HCT116 (cell line): ENCODE results near the gene MICA. TPM values are rescaled to one million over a fixed set of nuclear protein-coding genes. Genes with fewer than 3 reads are reported as not detected.
A peak's percentile ranks its signal among the peaks of the same experiment; 100 is the strongest.

Source experiments
- ATAC-seq: fragments of 200-7000 bp; cut with Tn5 transposase; 2 replicates; pipeline ENCODE4 v1.9.1; 2020; ENCODE audit warnings: mild to moderate bottlenecking, moderate library complexity
- BruUV-seq: library from RNA; stranded (reverse); fragments of 400-500 nt; replicated peaks from 2 replicates; lab custom pipeline; 2021; lab: Mats Ljungman, UMichigan
- CTCF ChIA-PET: fragments of 300-600 bp; sonication (Branson Sonifier 250); formaldehyde crosslinking; loops from one replicate; lab custom pipeline; 2021; ENCODE audit warnings: antibody characterized with exemption; lab: Charles Lee
- POLR2A ChIA-PET: fragments of 300-600, 350-600 bp; sonication (Branson Sonifier 250); formaldehyde crosslinking; loops from one replicate; lab custom pipeline; 2021; ENCODE audit warnings: antibody characterized with exemption; lab: Charles Lee
- RAD21 ChIA-PET, 2 experiments: fragments of 300-600 bp; sonication (Branson Sonifier 250); formaldehyde crosslinking; loops; one replicate each; lab custom pipeline; 2023; ENCODE audit warnings: low total read pairs in 2 of 2; ENCODE audit not compliant: uncharacterized antibody in 2 of 2, unreplicated experiment in 2 of 2, low non-redundant PET in 1 of 2; lab: Charles Lee
- DNase-seq: peaks from one replicate; pipeline ENCODE4 v3.0.0-alpha.2; 2010; ENCODE audit warnings: low read depth, low spot score
- H2AFZ ChIP-seq: fragments of 200-600 bp; shearing (Covaris generic), sonication (generic); 2 replicates; pipeline ENCODE4 v1.6.1; 2017; ENCODE audit warnings: low read depth, mixed run types, mixed read lengths, antibody characterized with exemption, low read length; ENCODE audit not compliant: poor library complexity, severe bottlenecking
- H3K27ac ChIP-seq: 2 replicates; pipeline ENCODE4 v1.5.1; 2012; ENCODE audit warnings: low read depth, low read length
- H3K27me3 ChIP-seq: fragments of 200-600 bp; sonication (generic); 2 replicates; pipeline ENCODE4 v1.6.1; 2016; ENCODE audit warnings: mixed run types, low read length, mixed read lengths; ENCODE audit not compliant: insufficient read depth
- H3K36me3 ChIP-seq, 2 experiments: fragments of 200-500 bp in 1 of 2; fragments of 200-600 bp in 1 of 2; sonication (Bioruptor generic) in 1 of 2; sonication (generic) in 1 of 2; 2 replicates each; pipeline versions ENCODE4 v1.5.1 to v1.6.1; 2014 to 2016; ENCODE audit warnings: low read length in 2 of 2, inconsistent platforms in 1 of 2, mixed read lengths in 1 of 2, mixed run types in 1 of 2; ENCODE audit not compliant: insufficient read depth in 2 of 2, control insufficient read depth in 1 of 2
- H3K4me1 ChIP-seq, 2 experiments: fragments of 200-600 bp in 1 of 2; sonication (generic) in 1 of 2; 2 replicates each; pipeline versions ENCODE4 v1.5.1 to v1.6.1; 2012 to 2017; ENCODE audit warnings: low read length in 2 of 2, inconsistent platforms in 1 of 2, mild to moderate bottlenecking in 1 of 2, mixed read lengths in 1 of 2, mixed run types in 1 of 2, moderate library complexity in 1 of 2; ENCODE audit not compliant: insufficient read depth in 2 of 2, control insufficient read depth in 1 of 2
- H3K4me2 ChIP-seq: fragments of 200-600 bp; sonication (generic); 2 replicates; pipeline ENCODE4 v1.6.1; 2017; ENCODE audit warnings: mixed run types, low read length, mixed read lengths
- H3K4me3 ChIP-seq, 2 experiments: fragments of 200-600 bp in 1 of 2; sonication (generic) in 1 of 2; replicated peaks in 1 of 2; 2 replicates each; pipeline ENCODE4 v1.5.1; 2011 to 2016; ENCODE audit warnings: low read length in 2 of 2, control low read depth in 1 of 2, low read depth in 1 of 2, mild to moderate bottlenecking in 1 of 2, mixed read lengths in 1 of 2, mixed run types in 1 of 2
- H3K79me2 ChIP-seq: fragments of 200-600 bp; sonication (generic); 2 replicates; pipeline ENCODE4 v1.6.1; 2017; ENCODE audit warnings: mild to moderate bottlenecking, mixed run types, low read length, moderate library complexity, mixed read lengths; ENCODE audit not compliant: insufficient read depth
- H3K9ac ChIP-seq: fragments of 200-600 bp; sonication (generic); 2 replicates; pipeline ENCODE4 v1.6.1; 2016; ENCODE audit warnings: low read length, mixed read lengths
- H3K9me2 ChIP-seq: fragments of 200-600 bp; sonication (generic), shearing (Covaris generic); 2 replicates; pipeline ENCODE4 v1.6.1; 2017; ENCODE audit warnings: mixed run types, mild to moderate bottlenecking, moderate library complexity; ENCODE audit not compliant: insufficient read depth
- H3K9me3 ChIP-seq, 2 experiments: fragments of 200-500 bp in 1 of 2; fragments of 200-600 bp in 1 of 2; sonication (Bioruptor generic) in 1 of 2; sonication (generic) in 1 of 2; 2 replicates each; pipeline ENCODE4 v1.6.1; 2014 to 2017; ENCODE audit warnings: low read length in 2 of 2, mixed read lengths in 2 of 2, inconsistent platforms in 1 of 2, low read depth in 1 of 2, mild to moderate bottlenecking in 1 of 2, mixed run types in 1 of 2, moderate library complexity in 1 of 2; ENCODE audit not compliant: control insufficient read depth in 1 of 2, insufficient read depth in 1 of 2
- H4K20me1 ChIP-seq: fragments of 200-600 bp; sonication (generic), shearing (Covaris generic); 2 replicates; pipeline ENCODE4 v1.6.1; 2017; ENCODE audit warnings: mixed run types, mild to moderate bottlenecking, moderate library complexity; ENCODE audit not compliant: insufficient read depth
- CTCF ChIP-seq, 3 experiments: fragments of 200-600 bp in 1 of 3; sonication (generic) in 1 of 3; IDR thresholded peaks in 2 of 3; conservative IDR thresholded peaks in 1 of 3; 2 replicates each; pipeline ENCODE4 v1.5.1; 2012 to 2017; ENCODE audit warnings: low read depth in 2 of 3, low read length in 2 of 3, antibody characterized with exemption in 1 of 3, borderline replicate concordance in 1 of 3, control low read depth in 1 of 3, mild to moderate bottlenecking in 1 of 3, mixed read lengths in 1 of 3, mixed run types in 1 of 3, moderate library complexity in 1 of 3; ENCODE audit not compliant: insufficient read depth in 1 of 3
- ELF1 ChIP-seq: IDR thresholded peaks from 2 replicates; pipeline ENCODE4 v1.6.1; 2012; ENCODE audit warnings: low read depth, borderline replicate concordance
- EZH2 ChIP-seq: fragments of 200-600 bp; sonication (generic); IDR thresholded peaks from 2 replicates; pipeline ENCODE4 v1.6.1; 2017; ENCODE audit warnings: antibody characterized with exemption, mixed run types
- FOSL1 ChIP-seq: IDR thresholded peaks from 2 replicates; pipeline ENCODE4 v1.6.1; 2012; ENCODE audit warnings: low read depth
- POLR2A ChIP-seq: IDR thresholded peaks from 2 replicates; pipeline ENCODE4 v1.7.0; 2011; ENCODE audit warnings: borderline replicate concordance; ENCODE audit not compliant: insufficient read depth, insufficient read length; ENCODE audit errors: extremely low read depth
- RAD21 ChIP-seq: IDR thresholded peaks from 2 replicates; pipeline ENCODE4 v1.6.1; 2012; ENCODE audit warnings: low read depth, mild to moderate bottlenecking
- SRF ChIP-seq: IDR thresholded peaks from 2 replicates; pipeline ENCODE4 v1.6.1; 2012; ENCODE audit warnings: low read depth
- ZFX ChIP-seq: fragments of 450-650 bp; IDR thresholded peaks from 2 replicates; pipeline ENCODE4 v1.6.1; 2017
- intact Hi-C: fragments of 100-400 bp; cut with micrococcal nuclease; formaldehyde crosslinking; loops from 2 replicates; pipeline ENCODE4 v1.10.0; 2022
- total RNA-seq: library from RNA; stranded (reverse); gene quantifications from one replicate; pipeline ENCODE4 v1.2.1, GENCODE V29; 2021; ENCODE audit not compliant: unreplicated experiment

The MICA gene
- total RNA-seq, 1 experiment from 2014 or later: 24.1 TPM

- peak; percentile 64 for ATAC-seq
- no peak for DNase-seq
- ChIA-PET CTCF (no interaction called here), RAD21 (no interaction called here), POLR2A (no interaction called here)
- H3K4me1 ChIP-seq: no peaks in the 10 kb centered on the region
- H3K9ac ChIP-seq: peak overlapping the region; percentile 69
- H3K27ac ChIP-seq: peak overlapping the region; percentile 53; the same call in 1 of the 2 replicates
- H3K4me3 ChIP-seq: peak overlapping the region; percentile 60 to 65
- no peaks in the 10 kb centered on the region for H3K27me3 ChIP-seq
- no peaks in the 10 kb centered on the region for H3K79me2 ChIP-seq
- no peaks in the 10 kb centered on the region for H3K9me3 ChIP-seq
- TF ChIP-seq RAD21: no peak
- TF ChIP-seq ELF1: no peak
- no peak for TF ChIP-seq FOSL1
- no peak for TF ChIP-seq SRF
- no peak for TF ChIP-seq POLR2A
- TF ChIP-seq EZH2: no peak
- no peak for TF ChIP-seq ZFX
- TF ChIP-seq CTCF (IDR thresholded peaks at IDR 0.05 in 2 of 3, conservative IDR thresholded peaks at IDR 0.05 in 1 of 3; ENCODE audit: borderline replicate concordance in 1 of 3, insufficient read depth in 1 of 3, low read depth in 2 of 3, low read length in 2 of 3): no peak
- no peaks in the 10 kb centered on the region; a peak in 2 of 4 replicates for H3K36me3 ChIP-seq
- H3K9me2 ChIP-seq: no peaks in the 10 kb centered on the region
- H4K20me1 ChIP-seq: no peaks in the 10 kb centered on the region
- BruUV-seq: TSS peak; percentile 57
- no peak overlapping the region for H2AFZ ChIP-seq
- intact Hi-C loops: no loop called here
- peak overlapping the region; percentile 77 for H3K4me2 ChIP-seq
These were observed 47.0 kb upstream of the MICA start for GRCh38 chr6:31356216-31356945.
